ENCODE measurements around the gene POM121L2.

Gene POM121L2

GRCh38 chr6:27312950-27313271 lies 838 bp upstream of the POM121L2 start:
- peak overlapping the region; percentile 51 for H3K4me3 ChIP-seq (ENCODE audit: low read depth, low read length)
- no peak for DNase-seq (ENCODE audit: low read depth, low spot score)
- TF ChIP-seq CTCF (IDR thresholded peaks at IDR 0.05; ENCODE audit: low read depth, low read length), result no peak
- in situ Hi-C loops (cut with HindIII; ENCODE audit: low sequenced_read_pairs), result no loop called here

- H3K4me3 ChIP-seq (ENCODE audit: low read depth, low read length), result peak overlapping the region; percentile 51
- DNase-seq (ENCODE audit: low read depth, low spot score), result no peak
- in situ Hi-C loops (cut with HindIII; ENCODE audit: low sequenced_read_pairs), result no loop called here
- no peak for TF ChIP-seq CTCF (IDR thresholded peaks at IDR 0.05; ENCODE audit: low read depth, low read length)
Observed at GRCh38 chr6:27311806-27312145, 297 bp downstream of the POM121L2 start.

- in situ Hi-C loops (cut with HindIII; ENCODE audit: low sequenced_read_pairs), result no loop called here
Observed at GRCh38 chr6:27303613-27304272, 8.3 kb downstream of the POM121L2 start.

GRCh38 chr6:27297857-27298730 lies 14.0 kb downstream of the POM121L2 start:
- peak overlapping the region; percentile 5 for H3K4me3 ChIP-seq (ENCODE audit: low read depth, low read length)
- in situ Hi-C loops (cut with HindIII; ENCODE audit: low sequenced_read_pairs), result no loop called here
- TF ChIP-seq CTCF (IDR thresholded peaks at IDR 0.05; ENCODE audit: low read depth, low read length), result no peak
- peak; percentile 50 for DNase-seq (ENCODE audit: low read depth, low spot score)

More at GRCh38 chr6:27303613-27304272, 8.3 kb downstream of the POM121L2 start:
- TF ChIP-seq CTCF (IDR thresholded peaks at IDR 0.05; ENCODE audit: low read depth, low read length), result no peak
- DNase-seq (ENCODE audit: low read depth, low spot score), result no peak
- no peak overlapping the region for H3K4me3 ChIP-seq (ENCODE audit: low read depth, low read length)

- in situ Hi-C loops (cut with HindIII; ENCODE audit: low sequenced_read_pairs), result no loop called here
Observed at GRCh38 chr6:27297484-27297856, 14.6 kb downstream of the POM121L2 start.

More at GRCh38 chr6:27297484-27297856, 14.6 kb downstream of the POM121L2 start:
- no peak for TF ChIP-seq CTCF (IDR thresholded peaks at IDR 0.05; ENCODE audit: low read depth, low read length)
- H3K4me3 ChIP-seq (ENCODE audit: low read depth, low read length), result peak overlapping the region; percentile 5
- DNase-seq (ENCODE audit: low read depth, low spot score), result no peak

Data from astrocyte of the spinal cord (primary cell).